ENCODE measurements around the gene TRAP1. TPM values are rescaled to one million over a fixed set of nuclear protein-coding genes. Genes with fewer than 3 reads are reported as not detected.

The TRAP1 gene
- total RNA-seq, 2 experiments from 2014 or later, result 185 to 242 TPM

DNA sequence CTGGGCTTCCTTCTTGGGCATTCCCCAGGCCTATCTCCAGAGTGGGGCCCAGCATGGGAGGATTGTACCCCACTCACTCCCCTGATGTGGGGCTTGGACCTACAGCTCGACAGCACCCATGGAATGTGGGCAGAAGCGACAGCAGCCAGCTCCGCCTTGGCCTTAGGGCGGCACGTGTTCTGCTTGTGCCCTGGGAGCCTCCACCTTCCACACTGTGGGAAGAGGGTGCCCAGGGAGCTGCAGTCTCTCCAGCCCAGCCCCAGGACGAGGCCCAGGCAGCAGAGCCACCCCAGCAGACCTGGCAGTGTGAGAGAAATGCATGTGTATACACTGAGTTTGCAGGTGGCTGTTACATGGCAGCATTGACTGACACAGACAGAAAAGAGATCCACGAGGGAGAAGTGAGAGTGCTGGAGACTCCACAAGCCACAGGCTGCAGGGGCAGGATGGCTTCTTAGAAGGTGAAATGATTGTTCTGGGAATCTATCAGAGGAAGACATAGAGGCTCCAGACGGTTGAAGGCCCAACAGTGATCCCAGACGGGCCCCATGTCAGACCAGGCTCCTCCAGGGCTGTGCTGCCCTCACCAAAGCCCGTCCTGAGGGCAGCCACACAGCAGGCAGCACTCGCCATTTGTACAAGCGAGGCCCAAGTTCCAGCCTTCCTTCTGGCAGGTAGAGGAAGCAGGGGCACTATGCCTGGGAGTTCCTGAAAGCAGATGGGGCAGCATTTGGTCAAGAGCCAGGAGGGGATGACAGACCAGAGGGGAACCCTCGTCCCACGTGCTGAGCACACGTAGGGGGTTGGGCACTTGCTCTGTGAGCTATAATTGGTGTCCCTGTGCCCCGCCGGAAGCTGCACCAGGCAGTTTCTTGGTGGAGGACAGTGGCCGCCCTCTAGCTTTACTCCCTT lies 65.6 kb downstream of the TRAP1 start:
- TF ChIP-seq, protein P1, sequence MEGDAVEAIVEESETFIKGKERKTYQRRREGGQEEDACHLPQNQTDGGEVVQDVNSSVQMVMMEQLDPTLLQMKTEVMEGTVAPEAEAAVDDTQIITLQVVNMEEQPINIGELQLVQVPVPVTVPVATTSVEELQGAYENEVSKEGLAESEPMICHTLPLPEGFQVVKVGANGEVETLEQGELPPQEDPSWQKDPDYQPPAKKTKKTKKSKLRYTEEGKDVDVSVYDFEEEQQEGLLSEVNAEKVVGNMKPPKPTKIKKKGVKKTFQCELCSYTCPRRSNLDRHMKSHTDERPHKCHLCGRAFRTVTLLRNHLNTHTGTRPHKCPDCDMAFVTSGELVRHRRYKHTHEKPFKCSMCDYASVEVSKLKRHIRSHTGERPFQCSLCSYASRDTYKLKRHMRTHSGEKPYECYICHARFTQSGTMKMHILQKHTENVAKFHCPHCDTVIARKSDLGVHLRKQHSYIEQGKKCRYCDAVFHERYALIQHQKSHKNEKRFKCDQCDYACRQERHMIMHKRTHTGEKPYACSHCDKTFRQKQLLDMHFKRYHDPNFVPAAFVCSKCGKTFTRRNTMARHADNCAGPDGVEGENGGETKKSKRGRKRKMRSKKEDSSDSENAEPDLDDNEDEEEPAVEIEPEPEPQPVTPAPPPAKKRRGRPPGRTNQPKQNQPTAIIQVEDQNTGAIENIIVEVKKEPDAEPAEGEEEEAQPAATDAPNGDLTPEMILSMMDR (conservative IDR thresholded peaks at IDR 0.05; ENCODE audit: low read length), result no peak
- no peak for TF ChIP-seq EZH2phosphoT487 (IDR thresholded peaks at IDR 0.05; ENCODE audit: borderline replicate concordance, low read depth, low read length)
- H3K9me3 ChIP-seq (ENCODE audit: low read length), result no peaks in the 10 kb centered on the region
- DNase-seq (ENCODE audit: low spot score), result no peak
- no peaks in the 10 kb centered on the region for H3K9me2 ChIP-seq (ENCODE audit: insufficient read depth, low read length)
- no peaks in the 10 kb centered on the region for H3K79me2 ChIP-seq (ENCODE audit: insufficient read depth, low read depth, low read length)
- ChIA-PET CTCF (ENCODE audit: unreplicated experiment) (no interaction called here), POLR2A (no interaction called here)
- H3K4me3 ChIP-seq (ENCODE audit: low read depth, low read length, poor library complexity, severe bottlenecking), result no peak overlapping the region
- H4K20me1 ChIP-seq (ENCODE audit: insufficient read depth, low read length), result no peaks in the 10 kb centered on the region
- H2AFZ ChIP-seq (ENCODE audit: low read length), result no peak overlapping the region
- intact Hi-C loops (cut with micrococcal nuclease; ENCODE audit: unreplicated experiment), result no loop called here
- H3K4me2 ChIP-seq (ENCODE audit: low read length), result no peak overlapping the region
- no TSS peak for BruUV-seq (replicated peaks)
- peaks cover 12% of the 10 kb centered on the region for H3K4me1 ChIP-seq (ENCODE audit: insufficient read depth, low read length, poor library complexity, severe bottlenecking)
- no peak overlapping the region for H3K27ac ChIP-seq (ENCODE audit: low read depth, low read length, poor library complexity, severe bottlenecking)
- H3K36me3 ChIP-seq (ENCODE audit: insufficient read depth, low read length), result peaks cover 55% of the 10 kb centered on the region

DNA sequence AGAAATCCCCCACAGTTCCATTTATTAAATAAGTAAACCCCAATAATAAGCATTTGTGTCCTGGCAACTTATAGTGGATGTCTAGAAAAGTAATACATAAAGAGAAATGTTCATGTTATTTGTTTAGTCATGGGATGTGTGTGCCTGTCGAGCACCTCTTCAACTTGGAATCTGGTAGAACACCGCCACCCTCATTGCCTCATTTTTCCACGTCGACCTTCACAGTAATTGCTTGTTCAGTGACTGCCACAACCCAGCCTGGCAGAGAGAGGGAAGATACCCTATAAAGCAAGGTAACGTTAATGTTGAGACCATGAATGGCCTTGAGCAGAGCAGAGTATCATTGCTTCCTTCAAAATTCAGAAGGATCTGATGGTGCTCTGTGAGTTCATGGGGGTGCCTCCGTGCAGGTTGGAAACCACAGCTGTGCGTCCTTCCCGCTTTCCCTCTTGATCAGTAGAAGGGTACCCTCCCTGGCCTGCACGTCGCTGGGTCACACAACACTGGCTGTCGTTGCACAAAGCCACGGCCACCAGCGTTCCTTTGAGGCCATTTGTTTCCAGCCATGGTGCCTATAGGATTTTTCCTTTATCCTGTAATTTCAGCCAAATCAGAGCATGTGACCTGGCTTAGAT lies 66.6 kb downstream of the TRAP1 start:
- ChIA-PET POLR2A (interaction anchor here (1.1 kb wide), 1 partner anchor 120 kb away, joined by 3 read pairs; no protein-coding TSS in a partner anchor), CTCF (ENCODE audit: unreplicated experiment) (no interaction called here)
- DNase-seq (ENCODE audit: low spot score), result no peak
- H3K4me3 ChIP-seq (ENCODE audit: low read depth, low read length, poor library complexity, severe bottlenecking), result no peak overlapping the region
- intact Hi-C loops (cut with micrococcal nuclease; ENCODE audit: unreplicated experiment), result no loop called here
- peaks cover 47% of the 10 kb centered on the region for H3K36me3 ChIP-seq (ENCODE audit: insufficient read depth, low read length)
- H3K9me2 ChIP-seq (ENCODE audit: insufficient read depth, low read length), result no peaks in the 10 kb centered on the region
- no peak overlapping the region for H3K27ac ChIP-seq (ENCODE audit: low read depth, low read length, poor library complexity, severe bottlenecking)
- H3K4me2 ChIP-seq (ENCODE audit: low read length), result no peak overlapping the region
- H3K79me2 ChIP-seq (ENCODE audit: insufficient read depth, low read depth, low read length), result no peaks in the 10 kb centered on the region
- H3K4me1 ChIP-seq (ENCODE audit: insufficient read depth, low read length, poor library complexity, severe bottlenecking), result peaks cover 12% of the 10 kb centered on the region
- no peaks in the 10 kb centered on the region for H3K9me3 ChIP-seq (ENCODE audit: low read length)
- TF ChIP-seq EZH2phosphoT487 (IDR thresholded peaks at IDR 0.05; ENCODE audit: borderline replicate concordance, low read depth, low read length), result no peak
- H2AFZ ChIP-seq (ENCODE audit: low read length), result no peak overlapping the region
- H4K20me1 ChIP-seq (ENCODE audit: insufficient read depth, low read length), result no peaks in the 10 kb centered on the region
- TSS peak; percentile 29 for BruUV-seq (replicated peaks)

DNA sequence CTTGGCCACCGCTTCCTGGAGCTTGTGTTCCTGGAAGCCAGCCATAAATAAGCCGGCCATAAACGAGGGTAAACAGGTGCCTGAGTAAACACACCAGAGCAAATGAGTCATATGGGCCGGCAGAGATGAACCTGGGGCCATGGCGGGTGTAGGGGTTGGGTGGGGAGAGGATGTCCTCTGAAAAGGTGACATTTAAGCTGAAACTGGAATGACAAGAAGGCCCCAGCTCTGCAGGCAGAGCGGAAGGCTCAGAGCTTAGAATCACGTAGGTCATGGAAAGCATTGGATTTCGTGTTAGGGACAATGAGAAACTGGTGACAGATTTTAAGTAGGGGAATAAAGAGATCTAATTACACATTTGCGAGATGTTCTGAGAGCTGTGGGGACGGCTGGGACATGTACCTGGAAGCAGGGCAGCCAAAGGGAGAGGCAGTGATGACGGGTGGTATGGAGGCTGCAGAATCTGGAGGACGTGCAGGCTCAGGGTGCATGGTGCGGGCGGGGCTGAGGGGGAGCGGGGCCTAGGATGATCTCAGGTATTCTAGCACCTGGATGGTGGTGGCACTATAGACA lies 70.9 kb downstream of the TRAP1 start:
- H3K9me3 ChIP-seq (ENCODE audit: low read length), result no peaks in the 10 kb centered on the region
- no peak overlapping the region for H3K4me2 ChIP-seq (ENCODE audit: low read length)
- intact Hi-C loops (cut with micrococcal nuclease; ENCODE audit: unreplicated experiment), result no loop called here
- POLR2A ChIA-PET, result interaction anchor here (0.6 to 1.2 kb wide), 3 partner anchors 17 to 164 kb away, joined by 3 to 4 read pairs (median 3); no protein-coding TSS in a partner anchor
- no peak overlapping the region for H3K27ac ChIP-seq (ENCODE audit: low read depth, low read length, poor library complexity, severe bottlenecking)
- H3K4me1 ChIP-seq (ENCODE audit: insufficient read depth, low read length, poor library complexity, severe bottlenecking), result no peaks in the 10 kb centered on the region
- H3K36me3 ChIP-seq (ENCODE audit: insufficient read depth, low read length), result peaks cover 19% of the 10 kb centered on the region; the same call in 1 of the 2 replicates
- no peak overlapping the region for H3K4me3 ChIP-seq (ENCODE audit: low read depth, low read length, poor library complexity, severe bottlenecking)
- DNase-seq (ENCODE audit: low spot score), result no peak
- no peak overlapping the region for H2AFZ ChIP-seq (ENCODE audit: low read length)
- H4K20me1 ChIP-seq (ENCODE audit: insufficient read depth, low read length), result no peaks in the 10 kb centered on the region
- H3K79me2 ChIP-seq (ENCODE audit: insufficient read depth, low read depth, low read length), result no peaks in the 10 kb centered on the region
- no TSS peak for BruUV-seq (replicated peaks)
- CTCF ChIA-PET (ENCODE audit: unreplicated experiment), result interaction anchor here (0.5 kb wide), 1 partner anchor 23 kb away, joined by 4 read pairs; no protein-coding TSS in a partner anchor
- H3K9me2 ChIP-seq (ENCODE audit: insufficient read depth, low read length), result no peaks in the 10 kb centered on the region
- TF ChIP-seq, protein P1 (conservative IDR thresholded peaks at IDR 0.05; ENCODE audit: low read length), result no peak
- TF ChIP-seq EZH2phosphoT487 (IDR thresholded peaks at IDR 0.05; ENCODE audit: borderline replicate concordance, low read depth, low read length), result no peak

Data from OCI-LY7 (cell line).